GM18861 (cell line): ENCODE data around the gene CLOCK.

ENCODE experiments used
- ATAC-seq: cut with Tn5 transposase; IDR thresholded peaks from one replicate; pipeline ENCODE4 v1.9.1; 2021; ENCODE audit not compliant: unreplicated experiment

Gene CLOCK

GRCh38 chr4:55435141-55435841 is 111.4 kb downstream of the CLOCK start:
- ATAC-seq = peak; percentile 54

DNA sequence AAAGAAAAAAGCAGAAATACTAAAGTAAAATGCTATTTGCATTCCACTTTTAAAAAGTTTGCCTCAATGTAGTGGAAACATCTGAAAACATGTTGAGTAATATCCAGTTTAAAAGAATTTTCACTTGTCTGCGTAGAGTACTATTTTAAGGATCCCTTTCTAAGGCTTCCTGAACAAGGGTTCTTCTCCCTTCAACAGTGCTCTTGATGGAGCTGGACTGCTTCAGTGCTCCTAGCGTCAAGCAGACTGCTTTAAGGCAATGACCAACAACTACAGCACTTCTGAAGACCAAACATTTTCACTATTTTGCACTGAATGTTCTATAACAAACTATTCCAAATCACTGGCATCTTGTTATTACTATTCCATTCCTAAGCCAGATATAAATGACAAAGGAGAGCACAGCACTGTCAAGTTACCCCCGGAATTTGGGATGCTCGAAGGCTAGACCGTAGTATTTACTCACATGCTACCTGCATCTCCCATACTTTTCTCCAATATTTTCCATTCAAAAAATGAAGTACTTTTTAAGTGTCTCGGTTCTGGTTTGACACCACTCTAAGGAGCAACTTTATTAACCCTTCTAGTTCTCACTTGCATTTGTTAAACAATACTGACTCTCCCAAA is 114.9 kb downstream of the CLOCK start:
- no peak for ATAC-seq

GRCh38 chr4:55424791-55425190 is 121.9 kb downstream of the CLOCK start:
- ATAC-seq = no peak

DNA sequence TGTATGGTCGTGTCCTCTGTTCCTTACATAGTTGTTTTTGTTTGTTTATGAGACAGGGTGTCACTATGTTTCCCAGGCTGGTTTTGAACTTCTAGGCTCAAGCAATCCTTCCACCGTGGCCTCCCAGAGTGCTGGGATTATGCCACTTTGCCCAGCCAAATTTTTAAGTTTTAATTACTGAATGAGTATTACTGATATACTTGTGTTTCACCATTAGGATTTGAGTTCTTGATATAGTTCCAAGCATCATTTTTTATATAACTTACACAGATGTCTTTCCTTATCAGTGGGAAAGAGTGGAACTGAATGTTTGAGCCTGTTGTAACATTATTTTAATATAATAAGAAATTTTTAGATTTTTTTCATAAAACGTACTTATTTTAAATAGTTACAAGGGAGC is 130.5 kb downstream of the CLOCK start:
- no peak for ATAC-seq

GRCh38 chr4:55411621-55412020 is 135.1 kb downstream of the CLOCK start:
- no peak for ATAC-seq

GRCh38 chr4:55410431-55410830 is 136.3 kb downstream of the CLOCK start:
- ATAC-seq = no peak

- ATAC-seq = peak; percentile 87
These were observed 137.1 kb downstream of the CLOCK start for GRCh38 chr4:55409468-55410171.

DNA sequence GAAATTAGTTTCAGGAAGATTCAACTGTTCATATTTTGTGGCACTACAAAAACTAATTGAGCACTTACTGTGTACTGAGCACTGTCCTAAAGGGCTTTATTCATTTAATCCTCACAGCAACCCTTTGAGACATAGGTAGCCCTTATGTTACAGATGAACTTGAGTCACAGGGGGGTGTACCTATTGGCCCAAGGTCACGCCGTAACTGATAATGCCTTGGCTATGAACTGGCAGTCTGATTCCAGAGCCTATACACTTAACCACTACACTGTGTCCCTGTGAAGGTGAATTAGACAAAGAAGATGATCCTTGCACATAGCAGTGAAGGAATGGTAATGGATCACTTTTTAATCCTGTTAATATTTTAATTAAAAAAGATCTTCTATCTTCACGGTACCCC is 138.9 kb downstream of the CLOCK start:
- no peak for ATAC-seq

DNA sequence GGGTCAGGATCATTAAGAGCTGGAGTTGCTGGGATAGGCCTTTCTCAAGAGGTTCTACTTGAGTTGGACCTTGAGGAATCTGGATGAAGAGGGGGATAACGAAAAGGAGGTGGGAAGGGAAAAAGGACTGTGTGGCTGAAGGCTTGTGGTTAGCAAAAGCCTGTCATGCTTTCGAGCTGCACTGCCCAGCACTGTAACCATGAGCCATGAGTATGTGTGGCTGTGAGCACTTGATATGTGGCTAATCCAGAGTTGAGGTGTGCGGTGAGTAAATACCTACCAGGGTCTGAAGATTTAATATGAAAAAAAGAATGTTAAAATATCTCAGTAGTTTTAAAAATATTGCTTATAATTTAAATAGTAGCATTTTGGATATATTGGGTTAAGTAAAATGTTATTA is 139.6 kb downstream of the CLOCK start:
- ATAC-seq = no peak

- ATAC-seq = no peak
These were observed 140.2 kb downstream of the CLOCK start for GRCh38 chr4:55406545-55406944.

DNA sequence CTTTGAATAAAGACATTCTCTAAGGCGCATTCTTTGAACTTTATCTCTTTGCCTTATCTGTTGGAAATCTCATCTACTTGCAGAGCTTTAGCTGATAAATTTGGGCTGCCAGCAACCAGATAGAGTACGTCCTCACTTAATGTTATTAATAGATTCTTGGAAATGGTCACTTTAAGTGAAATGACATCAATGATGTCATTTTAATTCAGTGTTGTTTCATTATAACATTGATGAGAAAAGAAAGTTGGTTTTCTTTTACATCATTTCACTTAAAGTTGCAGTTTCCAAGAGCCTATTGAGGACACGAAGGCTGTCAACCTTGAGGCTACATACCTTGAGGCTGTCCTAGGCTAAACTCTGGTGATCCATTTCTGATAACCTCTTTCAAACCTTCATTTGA is 141.6 kb downstream of the CLOCK start:
- no peak for ATAC-seq

DNA sequence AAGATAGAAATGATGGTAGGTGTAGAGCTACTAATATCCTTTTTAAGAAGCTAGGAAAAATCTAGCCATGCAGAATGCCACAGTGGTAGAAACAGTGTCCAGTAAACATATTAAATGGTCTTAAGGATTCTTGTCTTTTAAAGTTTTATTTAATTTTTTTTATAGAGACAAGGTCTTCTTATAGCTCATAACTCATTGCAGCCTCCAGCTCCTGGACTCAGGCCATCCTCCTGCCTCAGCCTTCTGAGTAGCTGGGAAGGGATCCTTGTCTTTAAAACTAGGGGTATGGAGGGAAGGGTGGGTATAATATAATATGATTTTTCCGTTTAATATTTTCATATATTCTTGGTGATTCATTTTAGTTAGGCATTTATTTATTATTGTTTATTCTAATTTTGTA is 147.1 kb downstream of the CLOCK start:
- no peak for ATAC-seq

DNA sequence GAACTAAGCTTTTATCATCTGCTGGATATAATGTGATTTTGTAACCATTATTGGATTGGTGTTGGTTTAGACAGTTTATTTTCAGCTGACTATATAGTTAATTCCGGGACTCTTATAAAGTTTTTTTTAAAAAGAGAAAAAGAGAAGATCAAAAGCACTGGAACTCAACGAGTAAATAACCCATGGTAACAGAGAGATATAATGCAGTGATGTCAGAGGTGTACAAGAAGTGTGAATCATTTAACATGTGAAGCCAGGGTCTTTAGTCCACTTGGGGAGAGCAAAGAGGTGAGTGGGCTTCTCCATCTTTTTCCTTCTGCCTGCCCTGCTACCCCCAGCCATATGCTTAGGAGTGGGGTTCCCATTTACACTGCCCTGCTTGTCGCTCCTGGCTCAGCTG is 147.7 kb downstream of the CLOCK start:
- no peak for ATAC-seq

DNA sequence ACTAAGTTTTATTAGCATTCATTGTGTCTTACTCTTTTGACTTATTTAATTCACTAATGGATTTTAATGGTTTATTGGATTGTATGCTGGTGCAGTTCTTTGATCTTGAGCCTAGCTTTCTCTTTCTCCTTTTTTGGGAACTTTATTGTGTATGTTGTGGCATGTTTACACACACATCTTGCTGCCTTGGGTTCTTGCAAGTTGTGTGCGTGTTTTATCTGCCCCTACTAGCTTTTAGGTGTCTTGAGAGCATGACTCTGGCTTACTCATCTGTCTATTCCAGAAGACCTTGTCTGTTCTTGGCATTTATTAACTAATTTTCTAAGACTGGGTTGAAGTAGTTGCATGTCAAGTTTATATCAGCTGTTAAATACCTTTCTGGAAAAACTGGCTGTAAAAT is 148.2 kb downstream of the CLOCK start:
- no peak for ATAC-seq

- no peak for ATAC-seq
These were observed 149.0 kb downstream of the CLOCK start for GRCh38 chr4:55397520-55398321.

- ATAC-seq = no peak
These were observed 149.6 kb downstream of the CLOCK start for GRCh38 chr4:55397126-55397436.

DNA sequence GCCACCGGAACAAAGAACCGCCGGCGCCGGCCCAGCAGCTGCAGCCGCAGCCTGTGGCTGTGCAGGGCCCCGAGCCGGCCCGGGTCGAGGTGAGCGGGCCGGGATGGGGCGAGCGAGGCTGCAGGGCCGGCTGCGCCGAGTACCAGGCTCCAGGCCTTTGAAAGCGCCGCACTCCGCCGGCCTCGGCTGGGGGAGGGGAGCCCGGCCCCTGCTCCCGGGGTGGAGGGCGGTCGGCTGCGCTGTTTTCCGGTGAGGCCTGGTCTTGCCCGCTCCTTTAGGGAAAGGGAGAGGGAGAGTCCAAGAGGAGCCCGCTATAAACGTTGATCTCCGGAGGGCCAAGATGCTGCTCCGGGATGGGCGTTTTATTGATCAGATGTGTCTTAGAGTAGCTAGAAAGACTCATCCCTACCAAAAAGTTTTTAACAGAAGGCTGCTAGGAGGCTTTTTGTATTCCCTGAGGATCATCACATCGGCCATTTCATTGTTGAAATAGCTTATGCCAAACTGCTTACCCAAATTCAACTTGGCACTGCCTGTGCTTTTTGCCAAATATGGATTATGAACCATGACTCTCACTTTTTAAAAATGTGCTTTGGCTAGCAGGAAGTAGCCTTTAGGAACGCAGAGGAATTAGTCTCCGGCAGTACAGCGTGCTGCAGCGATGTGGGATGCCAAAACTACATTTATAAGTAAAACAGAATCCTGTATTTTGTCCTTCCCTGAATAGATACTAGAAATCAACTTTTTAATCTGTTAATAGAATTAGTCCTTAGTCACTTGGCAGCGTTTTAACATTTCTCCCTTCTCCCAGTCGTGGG is 150.2 kb downstream of the CLOCK start:
- ATAC-seq = peak; percentile 15

DNA sequence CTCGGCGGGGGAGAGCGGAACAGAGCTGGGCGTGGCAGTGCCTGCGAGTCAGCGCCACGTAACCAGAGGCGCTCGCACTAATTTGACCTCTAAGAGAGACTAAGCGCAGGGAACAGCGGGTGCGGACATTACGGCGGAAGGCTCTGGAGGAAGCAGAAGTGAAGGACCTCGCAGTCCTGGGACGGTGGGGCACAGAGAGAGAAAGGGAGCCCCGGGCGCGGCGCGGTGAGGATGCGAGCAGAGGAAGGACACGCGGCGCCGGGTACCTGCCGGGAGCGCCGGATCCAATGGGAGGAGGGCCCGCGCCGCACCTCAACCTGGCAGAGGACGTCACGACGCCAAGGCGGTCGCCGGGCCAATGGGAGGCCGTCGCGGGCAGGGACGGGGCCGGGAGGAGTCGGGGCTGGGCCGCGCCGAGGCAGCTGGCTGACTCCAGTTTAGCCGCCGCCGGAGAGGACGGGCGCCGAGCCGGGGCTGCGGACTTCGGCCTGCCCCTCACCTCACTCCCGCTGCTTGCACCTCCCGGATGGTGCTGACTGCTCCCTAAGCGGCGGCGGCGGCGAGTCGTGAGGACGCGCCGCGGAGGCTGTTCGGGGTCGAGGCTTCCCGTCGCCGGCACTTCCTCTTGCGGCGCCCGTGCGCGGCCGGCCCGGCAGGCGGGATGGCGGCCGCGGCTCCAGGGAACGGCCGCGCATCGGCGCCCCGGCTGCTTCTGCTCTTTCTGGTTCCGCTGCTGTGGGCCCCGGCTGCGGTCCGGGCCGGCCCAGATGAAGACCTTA is 151.0 kb downstream of the CLOCK start, which contains the start of gene TMEM165:
Gene TMEM165 (plus strand): TSS at position 429 of the 779 bp plus-strand sequence. CDS start 233 bp downstream, at position 662.
- ATAC-seq = peak; percentile 77

DNA sequence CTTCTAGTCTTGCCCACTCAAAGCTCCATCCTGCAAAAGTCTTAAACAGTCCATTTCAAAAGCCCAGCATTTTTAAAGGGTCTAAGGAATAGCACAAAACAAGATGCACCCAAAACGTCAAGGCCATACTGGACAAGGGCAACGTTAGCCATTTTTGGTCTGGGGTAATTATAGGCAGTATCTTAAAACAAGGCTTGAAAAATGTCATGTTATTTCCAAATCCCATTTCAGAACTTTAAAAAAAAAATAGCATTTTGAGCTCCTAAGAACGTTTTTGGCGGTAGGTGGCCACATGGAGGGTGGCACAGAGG is 151.5 kb downstream of the CLOCK start:
- ATAC-seq = no peak
